Liver (tissue), 9 donors: ENCODE data around the gene ME1. TPM values are rescaled to one million over a fixed set of nuclear protein-coding genes. Genes with fewer than 3 reads are reported as not detected.

Experiments used
- DNase-seq: peaks from one replicate; pipeline ENCODE4 v3.0.0-alpha.2; 2017; ENCODE audit warnings: low spot score
- H3K27ac ChIP-seq, 2 donors: one replicate each; pipeline ENCODE4 v1.7.0; 2013; ENCODE audit warnings: inconsistent platforms in 2 of 2, low read length in 2 of 2, control low read depth in 1 of 2, low read depth in 1 of 2, mild to moderate bottlenecking in 1 of 2
- H3K27me3 ChIP-seq, 4 donors: one replicate each; pipeline versions ENCODE4 v1.6.1 to v1.7.0; 2013; ENCODE audit warnings: low read length in 3 of 4, inconsistent platforms in 1 of 4, mild to moderate bottlenecking in 1 of 4, moderate library complexity in 1 of 4; ENCODE audit not compliant: control insufficient read depth in 4 of 4, insufficient read depth in 4 of 4
- H3K36me3 ChIP-seq, 4 donors: one replicate each; pipeline versions ENCODE4 v1.6.1 to v1.7.0; 2013; ENCODE audit warnings: low read length in 3 of 4, mild to moderate bottlenecking in 3 of 4, low read depth in 1 of 4, moderate library complexity in 1 of 4; ENCODE audit not compliant: control insufficient read depth in 4 of 4, insufficient read depth in 3 of 4
- H3K4me1 ChIP-seq, 4 donors: one replicate each; pipeline versions ENCODE4 v1.6.1 to v1.7.0; 2013; ENCODE audit warnings: low read length in 3 of 4, mild to moderate bottlenecking in 3 of 4, moderate library complexity in 1 of 4; ENCODE audit not compliant: control insufficient read depth in 4 of 4, insufficient read depth in 4 of 4
- H3K4me3 ChIP-seq, 3 donors: one replicate each; pipeline versions ENCODE4 v1.6.1 to v1.7.0; 2013; ENCODE audit warnings: low read length in 3 of 3, control low read depth in 1 of 3, low read depth in 1 of 3, mild to moderate bottlenecking in 1 of 3
- H3K9ac ChIP-seq, 2 donors: one replicate each; pipeline ENCODE4 v1.7.0; 2013; ENCODE audit warnings: low read length in 2 of 2, mild to moderate bottlenecking in 2 of 2, moderate library complexity in 2 of 2, control low read depth in 1 of 2, low read depth in 1 of 2
- H3K9me3 ChIP-seq, 4 donors: one replicate each; pipeline versions ENCODE4 v1.6.1 to v1.7.0; 2013; ENCODE audit warnings: low read length in 3 of 4; ENCODE audit not compliant: control insufficient read depth in 4 of 4
- ATF3 ChIP-seq: IDR thresholded peaks from 2 replicates; pipeline ENCODE4 v1.6.1; 2016; ENCODE audit warnings: antibody characterized with exemption
- CTCF ChIP-seq: fragments of 150-350 bp; IDR thresholded peaks from 2 replicates; pipeline ENCODE4 v1.5.1; 2017; ENCODE audit warnings: improper control_type of control experiment, low read depth, low read length; ENCODE audit not compliant: missing input control
- EGR1 ChIP-seq, 2 donors: IDR thresholded peaks; 2 replicates each; pipeline ENCODE4 v1.6.1; 2016 to 2018; ENCODE audit warnings: antibody characterized with exemption in 2 of 2, low read depth in 2 of 2
- FOXA1 ChIP-seq: IDR thresholded peaks from 2 replicates; pipeline ENCODE4 v1.6.1; 2016; ENCODE audit warnings: antibody characterized with exemption
- FOXA2 ChIP-seq: IDR thresholded peaks from 2 replicates; pipeline ENCODE4 v1.6.1; 2016; ENCODE audit warnings: antibody characterized with exemption
- GABPA ChIP-seq, 2 donors: IDR thresholded peaks in 1 of 2; conservative IDR thresholded peaks in 1 of 2; 2 replicates each; pipeline ENCODE4 v1.6.1; 2016; ENCODE audit warnings: antibody characterized with exemption in 2 of 2, mild to moderate bottlenecking in 1 of 2, moderate library complexity in 1 of 2
- HNF4A ChIP-seq, 2 donors: conservative IDR thresholded peaks; 2 replicates each; pipeline ENCODE4 v1.6.1; 2016; ENCODE audit warnings: antibody characterized with exemption in 2 of 2, mild to moderate bottlenecking in 2 of 2
- HNF4G ChIP-seq: IDR thresholded peaks from 2 replicates; pipeline ENCODE4 v1.6.1; 2016; ENCODE audit warnings: antibody characterized with exemption
- JUND ChIP-seq, 2 donors: IDR thresholded peaks; 2 replicates each; pipeline ENCODE4 v1.6.1; 2016; ENCODE audit warnings: antibody characterized with exemption in 2 of 2
- MAX ChIP-seq: IDR thresholded peaks from 2 replicates; pipeline ENCODE4 v1.6.1; 2016; ENCODE audit warnings: antibody characterized with exemption
- NR2F2 ChIP-seq: IDR thresholded peaks from 2 replicates; pipeline ENCODE4 v1.6.1; 2016; ENCODE audit warnings: antibody characterized with exemption
- RAD21 ChIP-seq, 2 donors: IDR thresholded peaks; 2 replicates each; pipeline ENCODE4 v1.6.1; 2016; ENCODE audit warnings: antibody characterized with exemption in 2 of 2, mild to moderate bottlenecking in 2 of 2
- REST ChIP-seq: IDR thresholded peaks from 2 replicates; pipeline ENCODE4 v1.6.1; 2016; ENCODE audit warnings: antibody characterized with exemption, mild to moderate bottlenecking
- RXRA ChIP-seq, 2 donors: IDR thresholded peaks; 2 replicates each; pipeline ENCODE4 v1.6.1; 2017 to 2018; ENCODE audit warnings: antibody characterized with exemption in 2 of 2, mild to moderate bottlenecking in 1 of 2
- SP1 ChIP-seq: IDR thresholded peaks from 2 replicates; pipeline ENCODE4 v1.6.1; 2018; ENCODE audit warnings: antibody characterized with exemption, mild to moderate bottlenecking
- TAF1 ChIP-seq: conservative IDR thresholded peaks from 2 replicates; pipeline ENCODE4 v1.6.1; 2016; ENCODE audit warnings: antibody characterized with exemption, mild to moderate bottlenecking
- YY1 ChIP-seq: IDR thresholded peaks from 2 replicates; pipeline ENCODE4 v1.6.1; 2016; ENCODE audit warnings: antibody characterized with exemption, mild to moderate bottlenecking
- ZBTB33 ChIP-seq: IDR thresholded peaks from 2 replicates; pipeline ENCODE4 v1.6.1; 2016; ENCODE audit warnings: antibody characterized with exemption
- WGBS: extraction: QIAGEN DNeasy Blood & Tissue Kit; methylation state at CpG from one replicate; pipeline ENCODE4 v1.1.7; 2013; 5-methylcytosine and 5-hydroxymethylcytosine counted together
- polyA plus RNA-seq, 2 donors: library from polyadenylated mRNA; stranded (reverse) in 1 of 2; unstranded in 1 of 2; fragments of 200-250 nt in 1 of 2; fragments of >200 nt in 1 of 2; fragmentation: Nextera tagmentation in 1 of 2; extraction: Ambion mirVana in 1 of 2; gene quantifications; one replicate each; pipeline versions ENCODE4 v1.2.1 to v1.2.3, GENCODE V29; 2013 to 2015
- total RNA-seq, 2 donors: library from RNA; depleted of rRNA; stranded (reverse); fragments of >200 nt; gene quantifications; one replicate each; pipeline ENCODE4 v1.2.3, GENCODE V29; 2014
- donor health status: healthy.
- donor health status: healthy.
- donor health status: healthy.
- donor health status: healthy.
- donor health status: healthy.

ME1 gene
- total and polyA plus RNA-seq, 4 donors: 4.3 to 7.8 (median 5.5) TPM

- Histone ChIP-seq H3K4me1 (peaks cover 1 to 23% (median 16%) of the 10 kb centered on the region in 4 donors), H3K9ac (no peak overlapping the region), H3K9me3 (no peaks in the 10 kb centered on the region), H3K27ac (no peak overlapping the region), H3K4me3 (no peak overlapping the region), H3K36me3 (no peaks in the 10 kb centered on the region), H3K27me3 (no peaks in the 10 kb centered on the region)
- TF ChIP-seq SP1 (peak; percentile 31), HNF4A (conservative IDR thresholded peaks at IDR 0.05) (peak; percentile 18 to 42), RXRA (IDR thresholded peaks at IDR 0.05) (peak; percentile 10 to 37), MAX (no peak)
- DNase-seq: no peak
- 48% methylated on average over 1 of the region's 1 CpG for WGBS
Measured at GRCh38 chr6:83479389-83479788, 48.5 kb upstream of the ME1 start.

DNA sequence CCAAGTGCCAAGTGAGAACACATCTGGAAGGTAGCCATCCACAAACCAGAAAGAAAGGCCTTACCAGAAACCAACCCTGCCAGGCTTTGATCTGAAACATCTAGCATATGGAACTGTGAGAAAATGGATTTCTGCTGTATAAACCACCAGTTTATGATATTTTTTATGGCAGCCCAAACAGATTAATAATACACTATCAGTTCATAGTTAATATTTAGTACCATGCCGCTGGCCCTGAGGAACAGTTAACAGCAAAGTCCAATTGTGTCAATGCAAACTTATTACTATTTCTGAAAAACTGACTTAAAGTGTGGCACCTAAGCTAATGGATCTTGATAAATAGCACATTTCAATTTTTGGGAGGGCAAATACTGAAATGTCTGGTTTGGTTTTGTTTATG, 46.1 kb upstream of the ME1 start:
- TF ChIP-seq HNF4A (conservative IDR thresholded peaks at IDR 0.05): peak in 1 of 2 donors; percentile 28
- no peak for TF ChIP-seq YY1
- no peaks in the 10 kb centered on the region for H3K9me3 ChIP-seq
- H3K9ac ChIP-seq: no peak overlapping the region
- WGBS: 49% methylated on average over 1 of the region's 1 CpG
- DNase-seq: no peak
- H3K27me3 ChIP-seq: no peaks in the 10 kb centered on the region
- peaks cover 1 to 29% (median 17%) of the 10 kb centered on the region in 4 donors for H3K4me1 ChIP-seq
- H3K4me3 ChIP-seq: no peak overlapping the region
- H3K36me3 ChIP-seq: no peaks in the 10 kb centered on the region
- H3K27ac ChIP-seq: no peak overlapping the region

DNA sequence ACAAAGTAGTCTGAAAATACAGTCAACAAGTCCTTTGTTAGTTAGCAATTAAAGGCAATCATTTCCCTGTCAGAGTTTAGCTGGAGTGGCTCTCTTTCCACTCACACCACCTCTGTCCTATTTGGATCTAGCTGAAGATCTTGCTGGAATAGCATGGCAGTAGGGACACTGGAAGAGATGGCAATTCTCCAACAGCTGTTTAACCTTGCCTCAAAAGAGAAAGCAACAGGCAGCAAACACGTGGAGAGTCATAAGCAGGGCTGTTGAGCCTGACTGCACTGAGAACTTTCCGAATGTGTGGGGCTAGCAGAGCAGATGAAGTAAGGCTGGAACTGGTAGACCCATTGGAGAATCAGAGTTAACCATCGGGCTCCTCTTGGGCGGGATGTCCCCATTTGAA, 43.5 kb upstream of the ME1 start:
- Histone ChIP-seq H3K4me1 (peaks cover 1 to 13% (median 6%) of the 10 kb centered on the region in 4 donors), H3K27me3 (no peaks in the 10 kb centered on the region), H3K9ac (no peak overlapping the region), H3K36me3 (no peaks in the 10 kb centered on the region), H3K27ac (peak overlapping the region in 1 of 2 donors; percentile 70), H3K4me3 (no peak overlapping the region), H3K9me3 (no peaks in the 10 kb centered on the region)
- TF ChIP-seq MAX (peak; percentile 90), FOXA1 (peak; percentile 35), TAF1 (no peak), YY1 (peak; percentile 80), JUND (IDR thresholded peaks at IDR 0.05) (no peak), SP1 (peak; percentile 88), NR2F2 (no peak), RAD21 (IDR thresholded peaks at IDR 0.05) (peak; percentile 40 to 52), HNF4G (no peak), GABPA (IDR thresholded peaks at IDR 0.05 in 1 of 2, conservative IDR thresholded peaks at IDR 0.05 in 1 of 2) (no peak), EGR1 (IDR thresholded peaks at IDR 0.05; ENCODE audit: low read depth in 2 of 2) (peak in 1 of 2 donors; percentile 38), CTCF (no peak), RXRA (IDR thresholded peaks at IDR 0.05) (peak; percentile 89 to 93), REST (peak; percentile 24), HNF4A (conservative IDR thresholded peaks at IDR 0.05) (peak; percentile 63 to 71), FOXA2 (peak; percentile 50), ZBTB33 (peak; percentile 70), ATF3 (no peak)
- DNase-seq: no peak
- WGBS: 32% methylated on average over 4 of the region's 4 CpGs
